Stimulated activated CD4-positive, alpha-beta T cell treated with anti-CD3 and anti-CD28 coated beads, Interleukin-12 subunit alpha, Interleukin-12 subunit beta, amount 100 ng/mL, for 48 hours (primary cell): ENCODE results near the gene CCNE1.

Experiments
- DNase-seq, 3 donors: peaks; one replicate each; pipeline ENCODE4 v3.0.0-alpha.2; 2020; ENCODE audit warnings: low read depth in 2 of 3, low spot score in 1 of 3

CCNE1 gene

GRCh38 chr19:29842471-29843179, 30.8 kb downstream of the CCNE1 start:
- DNase-seq, result no peak

- no peak for DNase-seq
Measured at GRCh38 chr19:29843180-29844051, 31.6 kb downstream of the CCNE1 start.

- peak; percentile 90 to 94 (median 91) for DNase-seq
Measured at GRCh38 chr19:29844891-29845573, 33.2 kb downstream of the CCNE1 start.

GRCh38 chr19:29845574-29846176, 33.9 kb downstream of the CCNE1 start:
- DNase-seq, result peak in 2 of 3 donors; percentile 21 to 32

GRCh38 chr19:29849208-29849607, 37.4 kb downstream of the CCNE1 start:
- DNase-seq, result no peak

GRCh38 chr19:29850482-29850881, 38.7 kb downstream of the CCNE1 start:
- no peak for DNase-seq

GRCh38 chr19:29851769-29852521, 40.2 kb downstream of the CCNE1 start:
- DNase-seq, result no peak

DNA sequence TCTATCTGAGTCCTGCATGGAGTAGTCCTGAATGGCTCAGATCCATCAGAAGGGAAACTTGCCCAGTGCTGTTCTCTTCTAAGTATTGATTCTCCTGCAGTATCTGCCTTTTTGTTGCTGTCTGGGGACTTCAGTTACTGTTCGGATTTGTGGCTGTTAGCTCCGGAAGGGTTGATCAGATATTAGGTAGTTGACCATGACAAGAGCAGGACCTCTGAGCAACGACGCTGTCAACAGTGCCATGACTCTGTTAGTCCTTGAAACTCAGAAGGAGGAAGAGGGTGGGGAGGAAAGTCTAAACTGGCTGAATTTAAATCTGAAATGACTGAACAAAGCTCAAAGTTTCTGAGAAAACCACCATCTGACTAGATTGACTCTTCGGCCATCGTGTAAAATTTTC, 42.2 kb downstream of the CCNE1 start:
- no peak for DNase-seq

DNA sequence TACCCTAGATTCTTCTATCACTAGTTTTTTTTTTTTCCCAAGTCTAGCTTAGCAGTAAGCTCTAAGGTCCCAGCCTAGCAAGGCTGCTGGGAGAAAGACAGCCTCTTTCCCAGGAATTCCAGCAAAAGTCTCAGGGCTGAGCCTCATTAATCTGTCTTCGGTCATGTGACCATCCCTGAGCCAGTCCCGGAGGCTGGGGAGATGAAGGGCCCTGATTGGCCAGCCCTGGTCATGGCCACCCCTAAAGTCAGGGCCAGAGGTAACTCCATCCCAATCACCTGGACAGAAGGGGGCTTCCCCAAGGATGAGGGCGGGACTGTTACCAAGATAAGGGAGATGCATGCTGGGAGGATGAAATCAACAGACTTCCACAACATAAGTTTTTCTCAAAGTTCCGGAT, 43.3 kb downstream of the CCNE1 start:
- DNase-seq, result no peak

GRCh38 chr19:29855741-29856500, 44.1 kb downstream of the CCNE1 start:
- no peak for DNase-seq

DNA sequence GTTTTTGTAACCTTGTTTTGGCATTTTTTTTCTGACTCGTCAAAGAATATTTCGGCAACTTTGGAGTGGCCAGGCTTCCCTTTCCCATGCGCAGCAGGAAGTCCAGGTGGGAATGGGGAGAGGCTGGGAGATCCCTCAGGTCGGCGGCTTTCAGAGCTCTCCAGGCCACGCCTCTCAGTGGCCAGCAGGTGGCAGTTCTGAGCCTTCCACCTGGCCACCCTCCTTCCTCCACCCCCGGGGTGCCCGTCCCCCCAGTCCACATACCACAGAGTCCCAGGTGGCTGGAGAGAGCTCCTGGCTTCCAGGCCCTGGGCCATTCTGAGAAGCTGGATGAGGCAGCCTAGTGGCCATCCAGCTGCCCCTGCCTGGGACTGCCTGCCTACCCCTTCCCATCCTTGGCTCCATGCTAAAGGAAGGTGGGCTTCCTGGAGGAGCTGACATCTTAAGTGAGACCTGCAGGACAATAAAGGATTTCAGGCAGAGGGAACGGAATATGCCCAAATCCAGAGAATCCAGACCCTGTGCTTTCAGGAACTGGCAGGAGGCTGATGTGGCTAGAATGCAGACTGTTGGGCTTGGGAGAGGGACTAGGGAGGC, 46.3 kb downstream of the CCNE1 start:
- DNase-seq, result peak in 1 of 3 donors; percentile 32

GRCh38 chr19:29858621-29859020, 46.8 kb downstream of the CCNE1 start:
- DNase-seq, result no peak

- no peak for DNase-seq
Measured at GRCh38 chr19:29860492-29860891, 48.7 kb downstream of the CCNE1 start.

- no peak for DNase-seq
Measured at GRCh38 chr19:29861574-29861973, 49.8 kb downstream of the CCNE1 start.

GRCh38 chr19:29866011-29866410, 54.2 kb downstream of the CCNE1 start:
- no peak for DNase-seq

DNA sequence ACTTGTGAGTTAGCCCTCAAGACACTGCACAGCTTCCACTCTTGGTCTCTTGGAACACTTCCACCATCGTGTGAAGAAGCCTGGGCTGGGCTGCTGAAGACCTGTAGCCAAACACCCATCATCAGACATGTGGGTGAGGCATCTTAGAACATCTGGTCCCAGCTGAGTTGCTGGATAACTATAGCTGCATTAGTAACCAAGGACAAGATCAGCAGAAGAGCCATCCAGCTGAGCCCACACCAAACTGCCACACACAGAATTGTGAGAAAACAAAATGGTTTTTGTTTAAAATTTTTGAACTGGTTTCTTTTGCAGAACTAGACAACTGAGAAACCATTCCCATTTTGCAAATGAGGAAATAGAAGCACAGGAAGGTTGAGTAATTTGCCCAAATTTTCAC, 56.2 kb downstream of the CCNE1 start:
- DNase-seq, result no peak

- no peak for DNase-seq
Measured at GRCh38 chr19:29871143-29871542, 59.4 kb downstream of the CCNE1 start.

DNA sequence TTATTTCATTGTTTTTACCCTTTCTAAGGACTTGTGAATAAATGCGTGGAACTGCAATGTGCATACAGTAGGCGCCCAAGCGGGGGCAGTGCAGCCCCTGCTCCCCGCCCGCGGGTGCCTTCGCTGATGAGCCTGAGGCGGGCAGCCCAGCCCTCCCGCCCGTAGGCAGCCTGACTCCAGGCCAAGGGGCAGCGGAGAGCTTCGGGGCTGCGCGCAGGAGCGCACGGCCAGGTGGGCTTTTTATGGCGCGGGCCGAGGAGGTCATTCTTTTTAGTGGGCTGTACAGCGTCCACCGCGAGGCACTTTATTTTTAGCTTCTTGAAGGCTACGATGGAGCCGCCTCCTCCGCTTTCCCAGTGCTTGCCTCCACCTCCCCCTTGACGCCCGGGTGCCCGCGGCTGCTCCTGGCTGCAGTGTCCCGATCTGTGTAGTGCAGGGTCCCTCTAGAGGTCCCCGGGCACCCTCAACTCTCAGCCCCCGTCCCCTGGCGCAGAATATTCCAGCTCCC, 60.5 kb downstream of the CCNE1 start:
- no peak for DNase-seq
